Spleen (tissue), 11 donors: ENCODE data around the gene UBE2S. TPM values are rescaled to one million over a fixed set of nuclear protein-coding genes. Genes with fewer than 3 reads are reported as not detected.

Experiments used
- DNase-seq: peaks from one replicate; pipeline ENCODE4 v3.0.0-alpha.2; 2020
- H3K27ac ChIP-seq, 8 donors: fragments of 200-600 bp; sonication (generic) in 7 of 8; 1 replicate in 4 of 8; 2 replicates in 4 of 8; pipeline versions ENCODE4 v1.5.0 to v1.8.0; 2016 to 2021; ENCODE audit warnings: inconsistent platforms in 4 of 8, mild to moderate bottlenecking in 4 of 8, moderate library complexity in 1 of 8
- H3K27me3 ChIP-seq, 7 donors: fragments of 200-600 bp; sonication (generic) in 6 of 7; replicated peaks in 1 of 7; 1 replicate in 4 of 7; 2 replicates in 3 of 7; pipeline versions ENCODE4 v1.5.0 to v1.8.0; 2016 to 2021; ENCODE audit warnings: inconsistent platforms in 3 of 7, mild to moderate bottlenecking in 1 of 7
- H3K36me3 ChIP-seq, 6 donors: fragments of 200-600 bp; sonication (generic) in 5 of 6; 1 replicate in 4 of 6; 2 replicates in 2 of 6; pipeline versions ENCODE4 v1.5.0 to v1.8.0; 2016 to 2021; ENCODE audit warnings: inconsistent platforms in 2 of 6
- H3K4me1 ChIP-seq, 6 donors: fragments of 200-600 bp; sonication (generic) in 5 of 6; 1 replicate in 3 of 6; 2 replicates in 3 of 6; pipeline versions ENCODE4 v1.5.0 to v1.8.0; 2016 to 2021; ENCODE audit warnings: inconsistent platforms in 3 of 6
- H3K4me3 ChIP-seq, 8 donors: fragments of 200-600 bp; sonication (generic) in 7 of 8; 1 replicate in 4 of 8; 2 replicates in 4 of 8; pipeline versions ENCODE4 v1.5.0 to v1.8.0; 2016 to 2021; ENCODE audit warnings: inconsistent platforms in 4 of 8, mild to moderate bottlenecking in 4 of 8, moderate library complexity in 2 of 8
- H3K9me3 ChIP-seq, 8 donors: fragments of 200-600 bp; sonication (generic) in 7 of 8; 1 replicate in 4 of 8; 2 replicates in 4 of 8; pipeline versions ENCODE4 v1.5.0 to v1.8.0; 2016 to 2021; ENCODE audit warnings: inconsistent platforms in 4 of 8
- CTCF ChIP-seq, 11 experiments: fragments of 200-600 bp in 7 of 11; fragments of 450-650 bp in 4 of 11; sonication (generic) in 4 of 11; IDR thresholded peaks in 8 of 11; conservative IDR thresholded peaks in 3 of 11; 1 replicate in 7 of 11; 2 replicates in 4 of 11; pipeline versions ENCODE4 v1.4.0 to v1.8.0; 2016 to 2021; ENCODE audit warnings: antibody characterized with exemption in 11 of 11, inconsistent platforms in 4 of 11, mild to moderate bottlenecking in 1 of 11
- POLR2A ChIP-seq, 3 donors: fragments of 450-650 bp; IDR thresholded peaks; one replicate each; pipeline ENCODE4 v1.5.1; 2017; ENCODE audit warnings: antibody characterized with exemption in 3 of 3, mild to moderate bottlenecking in 1 of 3
- POLR2AphosphoS5 ChIP-seq, 3 donors: sonication (generic); formaldehyde crosslinking; IDR thresholded peaks; one replicate each; pipeline ENCODE4 v1.5.1; 2017; ENCODE audit warnings: antibody characterized with exemption in 3 of 3
- WGBS, 5 donors: extraction: QIAGEN DNeasy Blood & Tissue Kit in 3 of 5; methylation state at CpG; one replicate each; pipeline versions ENCODE4 v1.1.5 to v1.1.7; 2013 to 2018; 5-methylcytosine and 5-hydroxymethylcytosine counted together
- intact Hi-C: fragments of 100-400 bp; cut with DNase I; formaldehyde crosslinking; loops from one replicate; pipeline ENCODE4 v1.15.0; 2023; ENCODE audit warnings: low total_unique reads
- polyA plus RNA-seq, 3 donors: library from polyadenylated mRNA; stranded (reverse); fragments of 200-250 nt; gene quantifications; one replicate each; pipeline ENCODE4 v1.2.1, GENCODE V29; 2013
- total RNA-seq, 7 donors: library from RNA; depleted of rRNA in 3 of 7; stranded (reverse); fragments of >200 nt in 3 of 7; fragmentation: NEBNext Ultra II Directional in 4 of 7; extraction: Animal tissue kit (Norgen Biotek cat#: 25700) in 4 of 7; gene quantifications; one replicate each; pipeline versions ENCODE4 v1.1.0 to v1.2.1, GENCODE V29; 2016 to 2021
- donor health status: healthy with polysubstance abuse.
- donor health status: DM: no; HTN: no; CAD: no; lungs with moderate emphysema.
- donor health status: DM: no; HTN: no; CAD: no.
- donor health status: Bipolar disorder and iron deficiency.
- donor health status: healthy.
- donor health status: DM: no; HTN: no; CAD: no.
- donor health status: DM: yes; HTN: yes; CAD: no.

Gene UBE2S
- total and polyA plus RNA-seq, 10 donors, result 4.9 to 40.8 (median 19.5) TPM

GRCh38 chr19:55365964-55366363 is 41.6 kb downstream of the UBE2S start:
- Histone ChIP-seq H3K27ac (no peak overlapping the region), H3K27me3 (peaks cover 2 to 67% (median 30%) of the 10 kb centered on the region in 7 donors), H3K4me1 (peaks cover 0 to 21% (median 15%) of the 10 kb centered on the region in 6 donors), H3K9me3 (no peaks in the 10 kb centered on the region), H3K36me3 (no peaks in the 10 kb centered on the region), H3K4me3 (no peak overlapping the region)
- WGBS, 5 donors, result 76 to 86% (median 79%) methylated on average over 13 to 19 of the region's 19 CpGs
- intact Hi-C loops, result no loop called here
- no peak for DNase-seq
- no peak for TF ChIP-seq POLR2AphosphoS5 (IDR thresholded peaks at IDR 0.05)
- no peak for TF ChIP-seq CTCF (IDR thresholded peaks at IDR 0.05 in 8 of 11, conservative IDR thresholded peaks at IDR 0.05 in 3 of 11)
- no peak for TF ChIP-seq POLR2A (IDR thresholded peaks at IDR 0.05)

GRCh38 chr19:55365245-55365644 is 42.3 kb downstream of the UBE2S start:
- H3K4me1 ChIP-seq, result peaks cover 0 to 17% (median 13%) of the 10 kb centered on the region in 6 donors
- no peak overlapping the region for H3K4me3 ChIP-seq
- DNase-seq, result no peak
- no peak overlapping the region for H3K27ac ChIP-seq
- WGBS, 5 donors, result 87 to 91% (median 89%) methylated on average over 8 of the region's 8 CpGs
- no peaks in the 10 kb centered on the region for H3K9me3 ChIP-seq
- no peak for TF ChIP-seq POLR2A (IDR thresholded peaks at IDR 0.05)
- no peak for TF ChIP-seq POLR2AphosphoS5 (IDR thresholded peaks at IDR 0.05)
- TF ChIP-seq CTCF (IDR thresholded peaks at IDR 0.05 in 8 of 11, conservative IDR thresholded peaks at IDR 0.05 in 3 of 11), result no peak
- no peaks in the 10 kb centered on the region for H3K36me3 ChIP-seq
- intact Hi-C loops, result no loop called here
- H3K27me3 ChIP-seq, result peaks cover 2 to 60% (median 22%) of the 10 kb centered on the region in 7 donors

GRCh38 chr19:55362990-55363716 is 44.4 kb downstream of the UBE2S start, which contains the start of gene GARIN5B:
Gene GARIN5B, minus strand, starts transcription at chr19:55363260. Its CDS starts 194 bp downstream, at chr19:55363066.
- Histone ChIP-seq H3K27me3 (peaks cover 0 to 48% (median 4%) of the 10 kb centered on the region in 7 donors), H3K4me3 (no peak within 1 kb of the TSS), H3K36me3 (no peaks in the 10 kb centered on the region), H3K4me1 (no peaks in the 10 kb centered on the region), H3K9me3 (no peaks in the 10 kb centered on the region), H3K27ac (no peak within 1 kb of the TSS)
- 84 to 89% (median 85%) methylated on average over 16 to 27 of the region's 27 CpGs for WGBS, 5 donors
- TF ChIP-seq POLR2A (IDR thresholded peaks at IDR 0.05) (no peak), POLR2AphosphoS5 (IDR thresholded peaks at IDR 0.05) (no peak), CTCF (IDR thresholded peaks at IDR 0.05 in 8 of 11, conservative IDR thresholded peaks at IDR 0.05 in 3 of 11) (no peak)
- intact Hi-C loops, result no loop called here
- DNase-seq, result no peak

GRCh38 chr19:55362174-55362989 is 45.2 kb downstream of the UBE2S start:
- intact Hi-C loops, result no loop called here
- Histone ChIP-seq H3K4me3 (no peak overlapping the region), H3K27me3 (peaks cover 0 to 48% (median 0%) of the 10 kb centered on the region in 7 donors), H3K36me3 (no peaks in the 10 kb centered on the region), H3K27ac (no peak overlapping the region), H3K9me3 (no peaks in the 10 kb centered on the region), H3K4me1 (no peaks in the 10 kb centered on the region)
- 78 to 87% (median 83%) methylated on average over 33 to 38 of the region's 38 CpGs for WGBS, 5 donors
- no peak for DNase-seq
- no peak for TF ChIP-seq POLR2AphosphoS5 (IDR thresholded peaks at IDR 0.05)
- no peak for TF ChIP-seq CTCF (IDR thresholded peaks at IDR 0.05 in 8 of 11, conservative IDR thresholded peaks at IDR 0.05 in 3 of 11)
- no peak for TF ChIP-seq POLR2A (IDR thresholded peaks at IDR 0.05)
